ENCODE results near the gene PCSK4.
A peak's percentile ranks its signal among the peaks of the same experiment; 100 is the strongest.
"Not testable (repeated sequence)": the region's sequence is repeated elsewhere in the genome, so short reads cannot be mapped to it uniquely, and the experiment has no call there.

PCSK4 gene

GRCh38 chr19:1445185-1445931, 44.8 kb downstream of the PCSK4 start:
- peak; percentile 85 for DNase-seq
- peaks cover 17% of the 10 kb centered on the region for H3K4me1 Mint-ChIP-seq

GRCh38 chr19:1441677-1442438, 48.3 kb downstream of the PCSK4 start:
- Mint-ChIP-seq H3K36me3 (ENCODE audit: low read depth) (peaks cover 24% of the 10 kb centered on the region), H3K4me1 (peaks cover 32% of the 10 kb centered on the region), H3K9me3 (no peaks in the 10 kb centered on the region), H3K27ac (no peak overlapping the region), H3K27me3 (ENCODE audit: low read depth, poor library complexity) (peaks cover 28% of the 10 kb centered on the region), H3K4me3 (peak overlapping the region; percentile 18)
- no peak for DNase-seq
- TF ChIP-seq CTCF (IDR thresholded peaks at IDR 0.05) = no peak

More at GRCh38 chr19:1445185-1445931, 44.8 kb downstream of the PCSK4 start:
- peaks cover 63% of the 10 kb centered on the region for H3K27me3 Mint-ChIP-seq (ENCODE audit: low read depth, poor library complexity)
- H3K36me3 Mint-ChIP-seq (ENCODE audit: low read depth) = peaks cover 24% of the 10 kb centered on the region
- no peaks in the 10 kb centered on the region for H3K9me3 Mint-ChIP-seq
- peak overlapping the region; percentile 58 for H3K4me3 Mint-ChIP-seq
- TF ChIP-seq CTCF (IDR thresholded peaks at IDR 0.05) = peak; percentile 90
- no peak overlapping the region for H3K27ac Mint-ChIP-seq

GRCh38 chr19:1441022-1441426, 49.1 kb downstream of the PCSK4 start:
- H3K27ac Mint-ChIP-seq = no peak overlapping the region
- DNase-seq = no peak
- H3K9me3 Mint-ChIP-seq = no peaks in the 10 kb centered on the region
- H3K4me3 Mint-ChIP-seq = peak overlapping the region; percentile 97
- peaks cover 24% of the 10 kb centered on the region for H3K27me3 Mint-ChIP-seq (ENCODE audit: low read depth, poor library complexity)
- TF ChIP-seq CTCF (IDR thresholded peaks at IDR 0.05) = no peak
- H3K36me3 Mint-ChIP-seq (ENCODE audit: low read depth) = peaks cover 24% of the 10 kb centered on the region
- peaks cover 37% of the 10 kb centered on the region for H3K4me1 Mint-ChIP-seq

GRCh38 chr19:1440418-1440801, 49.7 kb downstream of the PCSK4 start:
- DNase-seq = no peak
- no peak for TF ChIP-seq CTCF (IDR thresholded peaks at IDR 0.05)
- H3K4me3 Mint-ChIP-seq = peak overlapping the region; percentile 97
- peaks cover 28% of the 10 kb centered on the region for H3K36me3 Mint-ChIP-seq (ENCODE audit: low read depth)
- H3K27me3 Mint-ChIP-seq (ENCODE audit: low read depth, poor library complexity) = peaks cover 22% of the 10 kb centered on the region
- H3K4me1 Mint-ChIP-seq = peaks cover 41% of the 10 kb centered on the region
- H3K9me3 Mint-ChIP-seq = no peaks in the 10 kb centered on the region
- no peak overlapping the region for H3K27ac Mint-ChIP-seq

GRCh38 chr19:1439525-1440417, 50.4 kb downstream of the PCSK4 start:
- not testable (repeated sequence) for DNase-seq, H3K9me3 Mint-ChIP-seq
- Mint-ChIP-seq H3K27me3 (ENCODE audit: low read depth, poor library complexity) (peaks cover 18% of the 10 kb centered on the region), H3K4me3 (peak overlapping the region; percentile 97), H3K4me1 (peaks cover 43% of the 10 kb centered on the region), H3K36me3 (ENCODE audit: low read depth) (peaks cover 33% of the 10 kb centered on the region), H3K27ac (peak overlapping the region; percentile 90)

- H3K36me3 Mint-ChIP-seq (ENCODE audit: low read depth) = peaks cover 33% of the 10 kb centered on the region
- H3K4me3 Mint-ChIP-seq = peak overlapping the region; percentile 97
- H3K27ac Mint-ChIP-seq = peak overlapping the region; percentile 90
- H3K27me3 Mint-ChIP-seq (ENCODE audit: low read depth, poor library complexity) = peaks cover 10% of the 10 kb centered on the region
- no peak for DNase-seq
- no peaks in the 10 kb centered on the region for H3K9me3 Mint-ChIP-seq
- no peak for TF ChIP-seq CTCF (IDR thresholded peaks at IDR 0.05)
- H3K4me1 Mint-ChIP-seq = peaks cover 43% of the 10 kb centered on the region
These were observed 51.2 kb downstream of the PCSK4 start for GRCh38 chr19:1438933-1439354.

Data from nephron progenitor cell (in vitro differentiated cells).